Measurements from ENCODE around the gene KRT26.
"Not testable (repeated sequence)": the region's sequence is repeated elsewhere in the genome, so short reads cannot be mapped to it uniquely, and the experiment has no call there.

Gene KRT26

GRCh38 chr17:40750391-40750790, 21.6 kb downstream of the KRT26 start:
- no peak for DNase-seq (ENCODE audit: low read depth, low spot score)
- in situ Hi-C loops (cut with HindIII; ENCODE audit: low sequenced_read_pairs): no loop called here
- TF ChIP-seq CTCF (IDR thresholded peaks at IDR 0.05; ENCODE audit: low read depth, low read length): no peak
- H3K4me3 ChIP-seq (ENCODE audit: low read depth, low read length): no peak overlapping the region

DNA sequence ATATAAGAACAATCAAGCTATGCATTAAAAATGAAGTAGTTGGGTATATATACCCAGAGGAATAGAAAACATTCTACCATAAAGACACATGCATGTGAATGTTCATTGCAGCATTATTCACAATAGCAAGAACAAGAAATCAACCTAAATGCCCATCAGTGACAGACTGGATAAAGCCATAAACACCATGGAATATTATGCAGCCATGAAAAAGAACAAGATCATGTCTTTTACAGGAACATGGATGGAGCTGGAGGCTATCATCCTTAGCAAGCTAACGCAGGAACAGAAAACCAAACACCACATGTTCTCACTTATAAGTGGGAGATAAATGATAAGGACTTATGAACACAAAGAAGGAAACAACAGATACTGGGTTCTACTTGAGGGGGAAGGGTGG, 23.3 kb downstream of the KRT26 start:
- DNase-seq (ENCODE audit: low read depth, low spot score); H3K4me3 ChIP-seq (ENCODE audit: low read depth, low read length); in situ Hi-C loops (cut with HindIII; ENCODE audit: low sequenced_read_pairs): not testable (repeated sequence)

- no peak for DNase-seq (ENCODE audit: low read depth, low spot score)
- TF ChIP-seq CTCF (IDR thresholded peaks at IDR 0.05; ENCODE audit: low read depth, low read length): no peak
- in situ Hi-C loops (cut with HindIII; ENCODE audit: low sequenced_read_pairs): no loop called here
- no peak overlapping the region for H3K4me3 ChIP-seq (ENCODE audit: low read depth, low read length)
Observed at GRCh38 chr17:40738553-40738952, 33.4 kb downstream of the KRT26 start.

DNA sequence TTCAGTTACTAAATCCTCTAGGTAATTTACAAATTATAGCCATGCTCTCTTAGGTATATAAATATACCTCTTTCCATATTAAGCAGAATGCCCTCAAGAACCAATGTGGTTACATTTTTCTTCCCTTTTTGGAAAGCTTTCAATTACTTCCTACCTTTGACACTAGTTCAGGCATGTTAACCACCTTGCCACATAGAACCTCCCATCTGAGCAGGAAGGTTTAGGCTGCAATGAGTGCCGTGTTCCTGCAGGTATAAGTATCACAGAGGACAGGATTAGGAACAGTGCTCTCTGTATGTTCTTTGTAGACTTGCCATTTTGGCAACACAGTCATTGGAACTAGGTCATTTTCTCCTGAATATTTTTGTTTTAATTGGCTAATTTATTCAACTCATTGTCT, 37.0 kb downstream of the KRT26 start:
- no peak for TF ChIP-seq CTCF (IDR thresholded peaks at IDR 0.05; ENCODE audit: low read depth, low read length)
- no peak overlapping the region for H3K4me3 ChIP-seq (ENCODE audit: low read depth, low read length)
- no peak for DNase-seq (ENCODE audit: low read depth, low spot score)
- in situ Hi-C loops (cut with HindIII; ENCODE audit: low sequenced_read_pairs): no loop called here

DNA sequence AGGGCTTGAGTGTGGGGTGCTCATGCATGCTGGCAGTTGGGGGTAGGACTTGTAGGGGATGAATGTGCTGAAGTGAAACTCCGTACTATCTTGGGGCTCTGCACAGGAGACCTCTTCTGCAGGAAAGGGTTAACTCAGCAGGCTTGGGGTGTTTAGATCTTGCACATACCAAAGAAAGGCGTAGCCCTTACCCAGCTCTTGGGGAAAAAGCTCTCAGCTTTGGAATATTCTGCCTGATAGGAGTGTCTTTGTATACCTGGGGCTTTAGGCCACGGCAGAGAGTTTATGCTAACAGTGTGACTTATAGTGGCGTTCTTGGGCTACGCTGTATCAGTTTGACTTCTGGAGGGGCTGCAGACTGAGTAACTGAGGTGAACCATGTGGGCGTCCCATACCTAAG, 38.0 kb downstream of the KRT26 start:
- in situ Hi-C loops (cut with HindIII; ENCODE audit: low sequenced_read_pairs): no loop called here
- no peak overlapping the region for H3K4me3 ChIP-seq (ENCODE audit: low read depth, low read length)
- TF ChIP-seq CTCF (IDR thresholded peaks at IDR 0.05; ENCODE audit: low read depth, low read length): no peak
- DNase-seq (ENCODE audit: low read depth, low spot score): no peak

DNA sequence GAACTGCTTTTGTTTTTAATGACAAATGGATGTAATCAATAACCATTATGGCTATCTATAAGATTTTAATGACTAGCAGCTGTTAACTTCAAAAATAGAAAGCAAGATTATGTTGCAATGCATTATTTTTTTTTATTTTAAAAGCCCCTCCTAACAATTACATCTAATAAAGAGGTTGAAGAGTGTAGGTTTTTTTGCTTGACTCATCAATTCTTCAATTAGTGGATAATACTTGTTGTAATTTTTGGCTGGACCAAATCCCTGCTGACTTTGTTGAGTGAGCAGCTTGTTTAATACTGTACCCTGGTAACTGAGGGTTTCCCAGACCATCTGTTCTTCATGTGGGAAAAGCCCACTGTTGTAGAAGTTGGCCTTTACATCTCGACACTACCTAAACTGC, 41.0 kb downstream of the KRT26 start:
- DNase-seq (ENCODE audit: low read depth, low spot score): no peak
- in situ Hi-C loops (cut with HindIII; ENCODE audit: low sequenced_read_pairs): no loop called here
- H3K4me3 ChIP-seq (ENCODE audit: low read depth, low read length): no peak overlapping the region
- TF ChIP-seq CTCF (IDR thresholded peaks at IDR 0.05; ENCODE audit: low read depth, low read length): no peak

GRCh38 chr17:40727447-40728231, 44.4 kb downstream of the KRT26 start:
- TF ChIP-seq CTCF (IDR thresholded peaks at IDR 0.05; ENCODE audit: low read depth, low read length): no peak
- H3K4me3 ChIP-seq (ENCODE audit: low read depth, low read length): no peak overlapping the region
- DNase-seq (ENCODE audit: low read depth, low spot score): peak; percentile 76
- in situ Hi-C loops (cut with HindIII; ENCODE audit: low sequenced_read_pairs): no loop called here
